Measurements from ENCODE around the gene SFPQ. TPM values are rescaled to one million over a fixed set of nuclear protein-coding genes. Genes with fewer than 3 reads are reported as not detected.

SFPQ gene
- total RNA-seq, 1 donor from 2014 or later, result 369 TPM

GRCh38 chr1:35181790-35182455 lies 11.0 kb downstream of the SFPQ start:
- Mint-ChIP-seq H3K4me1 (ENCODE audit: low read depth) (peaks cover 63% of the 10 kb centered on the region), H3K27me3 (ENCODE audit: low read depth) (no peaks in the 10 kb centered on the region), H3K9me3 (no peaks in the 10 kb centered on the region), H3K4me3 (ENCODE audit: low read depth) (peak overlapping the region; percentile 21), H3K27ac (no peak overlapping the region), H3K36me3 (ENCODE audit: low read depth) (peaks cover 96% of the 10 kb centered on the region)
- DNase-seq (ENCODE audit: low spot score), result no peak
- intact Hi-C loops (cut with micrococcal nuclease), result loop anchor here (1.0 to 5.0 kb wide), 3 partner anchors 8 to 320 kb away; partner anchors contain the start of gene ZMYM1

DNA sequence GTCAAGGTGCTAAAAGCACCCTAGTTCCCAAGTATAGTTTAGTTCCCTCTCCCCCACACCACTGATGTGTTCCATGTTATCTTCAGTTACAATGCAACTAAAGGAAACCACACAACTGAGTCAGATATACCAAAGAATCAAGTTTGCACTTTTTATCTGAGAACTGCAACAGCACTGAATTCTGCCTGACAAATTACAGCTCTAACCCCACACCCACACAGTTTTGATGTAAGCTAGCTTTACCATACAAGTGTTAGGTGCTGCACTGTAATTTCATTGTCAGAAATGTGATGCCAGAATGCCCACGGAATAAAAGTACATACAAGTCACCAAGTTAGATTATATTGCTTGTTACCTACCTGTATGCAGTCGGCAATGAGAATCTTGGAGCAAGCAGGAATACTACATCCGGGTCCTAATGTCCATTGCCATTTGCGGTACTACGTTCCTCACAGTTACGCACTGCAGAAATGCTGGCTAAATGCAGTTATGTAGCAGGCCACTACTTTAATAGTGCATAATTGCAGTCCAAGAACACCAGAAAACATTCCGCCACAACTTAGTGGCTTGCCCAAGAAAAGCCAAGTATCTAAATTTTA lies 12.1 kb downstream of the SFPQ start:
- Mint-ChIP-seq H3K27ac (peak overlapping the region; percentile 64), H3K27me3 (ENCODE audit: low read depth) (no peaks in the 10 kb centered on the region), H3K9me3 (no peaks in the 10 kb centered on the region), H3K4me1 (ENCODE audit: low read depth) (peaks cover 53% of the 10 kb centered on the region), H3K4me3 (ENCODE audit: low read depth) (peak overlapping the region; percentile 27), H3K36me3 (ENCODE audit: low read depth) (peaks cover 93% of the 10 kb centered on the region)
- DNase-seq (ENCODE audit: low spot score), result no peak
- intact Hi-C loops (cut with micrococcal nuclease), result loop anchor here (5.0 kb wide), 2 partner anchors 104 to 319 kb away; partner anchors contain the start of gene ZMYM1

GRCh38 chr1:35179908-35180307 lies 13.0 kb downstream of the SFPQ start:
- H3K27me3 Mint-ChIP-seq (ENCODE audit: low read depth), result no peaks in the 10 kb centered on the region
- H3K4me3 Mint-ChIP-seq (ENCODE audit: low read depth), result no peak overlapping the region
- H3K4me1 Mint-ChIP-seq (ENCODE audit: low read depth), result peaks cover 46% of the 10 kb centered on the region
- peak overlapping the region; percentile 64 for H3K27ac Mint-ChIP-seq
- intact Hi-C loops (cut with micrococcal nuclease), result loop anchor here (5.0 kb wide), 2 partner anchors 103 to 318 kb away; partner anchors contain the start of gene ZMYM1
- no peaks in the 10 kb centered on the region for H3K9me3 Mint-ChIP-seq
- peaks cover 93% of the 10 kb centered on the region for H3K36me3 Mint-ChIP-seq (ENCODE audit: low read depth)
- DNase-seq (ENCODE audit: low spot score), result no peak

DNA sequence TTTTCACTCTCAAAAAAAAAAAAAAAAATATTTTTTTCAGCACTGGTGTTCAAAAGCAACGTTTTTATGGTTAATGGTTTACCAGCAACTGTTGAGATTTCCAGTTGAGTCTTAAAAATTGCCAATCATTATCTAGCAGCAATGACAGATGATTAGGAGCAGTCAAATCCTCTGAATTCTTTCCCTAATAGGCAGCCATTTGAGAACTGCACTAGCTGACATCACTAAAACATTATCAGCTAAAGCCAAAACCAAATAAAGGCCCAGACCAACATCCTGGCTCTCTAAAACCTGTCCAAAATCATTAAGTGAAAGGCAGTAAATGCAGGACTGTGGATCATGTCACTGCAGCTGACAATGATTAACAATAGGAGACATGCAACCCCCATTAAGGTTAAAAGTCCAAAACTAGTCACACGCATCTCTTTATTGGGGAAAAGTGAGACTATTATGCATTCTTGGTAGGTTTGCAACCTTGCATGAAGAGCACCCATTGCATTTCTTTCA lies 14.0 kb downstream of the SFPQ start:
- Mint-ChIP-seq H3K27ac (no peak overlapping the region), H3K27me3 (ENCODE audit: low read depth) (no peaks in the 10 kb centered on the region), H3K4me3 (ENCODE audit: low read depth) (no peak overlapping the region), H3K9me3 (no peaks in the 10 kb centered on the region), H3K36me3 (ENCODE audit: low read depth) (peaks cover 92% of the 10 kb centered on the region), H3K4me1 (ENCODE audit: low read depth) (peaks cover 42% of the 10 kb centered on the region)
- intact Hi-C loops (cut with micrococcal nuclease), result no loop called here
- DNase-seq (ENCODE audit: low spot score), result no peak

- Mint-ChIP-seq H3K4me3 (ENCODE audit: low read depth) (no peak overlapping the region), H3K27me3 (ENCODE audit: low read depth) (no peaks in the 10 kb centered on the region), H3K9me3 (no peaks in the 10 kb centered on the region), H3K27ac (no peak overlapping the region), H3K4me1 (ENCODE audit: low read depth) (peaks cover 39% of the 10 kb centered on the region), H3K36me3 (ENCODE audit: low read depth) (peaks cover 90% of the 10 kb centered on the region)
- no peak for DNase-seq (ENCODE audit: low spot score)
- intact Hi-C loops (cut with micrococcal nuclease), result no loop called here
Observed at GRCh38 chr1:35178295-35178695, 14.7 kb downstream of the SFPQ start.

DNA sequence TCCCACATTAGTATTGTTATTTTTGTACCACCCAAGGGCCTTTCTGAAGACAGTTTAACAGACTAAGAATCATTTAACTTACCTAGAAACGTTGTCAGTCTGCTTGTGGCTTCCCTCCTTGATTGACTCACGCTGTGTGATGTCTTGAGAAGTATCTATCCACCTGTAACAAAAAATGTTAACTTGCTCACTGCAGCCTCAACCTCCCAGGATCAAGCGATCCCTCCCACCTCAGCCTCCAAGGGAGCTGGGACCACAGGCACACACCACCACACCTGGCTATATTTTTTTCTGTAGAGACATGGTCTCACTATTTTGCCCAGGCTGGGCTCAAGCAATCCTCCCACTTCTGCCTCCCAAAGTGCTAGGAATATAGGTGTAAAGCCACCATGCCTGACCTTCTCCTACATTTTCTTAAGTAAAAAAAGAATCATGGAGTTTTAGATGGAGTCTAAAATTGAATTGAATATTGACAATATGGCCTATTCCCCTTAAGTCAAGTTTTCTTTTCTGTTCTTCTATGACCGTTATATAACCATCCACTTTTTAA lies 15.6 kb downstream of the SFPQ start:
- Mint-ChIP-seq H3K4me1 (ENCODE audit: low read depth) (peaks cover 30% of the 10 kb centered on the region), H3K27me3 (ENCODE audit: low read depth) (no peaks in the 10 kb centered on the region), H3K9me3 (no peaks in the 10 kb centered on the region), H3K4me3 (ENCODE audit: low read depth) (no peak overlapping the region), H3K27ac (no peak overlapping the region), H3K36me3 (ENCODE audit: low read depth) (peaks cover 81% of the 10 kb centered on the region)
- DNase-seq (ENCODE audit: low spot score), result no peak
- intact Hi-C loops (cut with micrococcal nuclease), result no loop called here

DNA sequence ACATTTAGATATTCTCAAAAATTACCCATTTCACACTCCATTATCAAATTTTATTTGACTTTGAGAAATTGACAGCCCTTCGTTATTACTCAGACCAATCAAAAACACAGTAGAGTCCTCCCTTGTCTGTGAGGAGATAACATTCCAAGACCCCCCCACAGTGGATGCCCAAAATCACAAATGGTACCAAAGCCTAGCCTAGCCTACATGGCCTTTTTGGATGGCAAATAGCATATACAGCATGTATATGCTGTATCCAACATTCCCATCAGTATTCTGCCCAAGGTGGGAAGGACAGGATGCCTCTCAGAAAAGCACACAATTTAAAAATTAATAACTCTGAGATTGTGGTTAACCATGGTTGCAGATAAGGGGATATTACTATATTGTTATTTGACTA lies 17.3 kb downstream of the SFPQ start:
- Mint-ChIP-seq H3K4me3 (ENCODE audit: low read depth) (no peak overlapping the region), H3K4me1 (ENCODE audit: low read depth) (peaks cover 14% of the 10 kb centered on the region), H3K27me3 (ENCODE audit: low read depth) (no peaks in the 10 kb centered on the region), H3K9me3 (no peaks in the 10 kb centered on the region), H3K36me3 (ENCODE audit: low read depth) (peaks cover 64% of the 10 kb centered on the region), H3K27ac (no peak overlapping the region)
- intact Hi-C loops (cut with micrococcal nuclease), result no loop called here
- no peak for DNase-seq (ENCODE audit: low spot score)

DNA sequence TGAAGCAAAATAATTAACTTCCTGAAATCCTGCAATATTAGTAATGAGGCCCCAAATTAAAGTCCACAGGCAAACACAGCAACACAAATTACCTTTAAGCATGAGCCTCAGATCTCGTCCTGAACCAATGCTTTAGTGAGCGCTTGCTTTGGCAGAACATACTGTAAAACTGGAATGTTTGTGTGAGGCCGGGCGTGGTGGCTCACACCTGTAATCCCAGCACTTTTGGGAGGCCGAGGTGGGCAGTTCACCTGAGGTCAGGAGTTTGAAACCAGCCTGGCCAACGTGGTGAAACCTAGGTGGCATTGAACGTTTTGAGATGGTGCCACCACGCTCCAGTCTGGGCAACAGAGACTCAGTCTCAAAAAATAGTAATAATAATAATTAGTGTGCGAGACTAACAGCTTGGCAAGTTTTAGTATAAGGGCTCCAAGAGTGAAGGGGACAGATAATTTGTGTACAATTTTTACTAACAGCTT lies 17.8 kb downstream of the SFPQ start:
- DNase-seq (ENCODE audit: low spot score), result no peak
- peaks cover 10% of the 10 kb centered on the region for H3K4me1 Mint-ChIP-seq (ENCODE audit: low read depth)
- H3K27me3 Mint-ChIP-seq (ENCODE audit: low read depth), result no peaks in the 10 kb centered on the region
- intact Hi-C loops (cut with micrococcal nuclease), result no loop called here
- H3K36me3 Mint-ChIP-seq (ENCODE audit: low read depth), result peaks cover 59% of the 10 kb centered on the region
- H3K9me3 Mint-ChIP-seq, result no peaks in the 10 kb centered on the region
- no peak overlapping the region for H3K4me3 Mint-ChIP-seq (ENCODE audit: low read depth)
- no peak overlapping the region for H3K27ac Mint-ChIP-seq

- Mint-ChIP-seq H3K4me1 (ENCODE audit: low read depth) (peaks cover 6% of the 10 kb centered on the region), H3K27me3 (ENCODE audit: low read depth) (no peaks in the 10 kb centered on the region), H3K9me3 (no peaks in the 10 kb centered on the region), H3K4me3 (ENCODE audit: low read depth) (no peak overlapping the region), H3K27ac (peak overlapping the region; percentile 28), H3K36me3 (ENCODE audit: low read depth) (peaks cover 48% of the 10 kb centered on the region)
- intact Hi-C loops (cut with micrococcal nuclease), result no loop called here
- no peak for DNase-seq (ENCODE audit: low spot score)
Observed at GRCh38 chr1:35173909-35174540, 18.9 kb downstream of the SFPQ start.

- H3K36me3 Mint-ChIP-seq (ENCODE audit: low read depth), result peaks cover 43% of the 10 kb centered on the region
- peaks cover 6% of the 10 kb centered on the region for H3K4me1 Mint-ChIP-seq (ENCODE audit: low read depth)
- DNase-seq (ENCODE audit: low spot score), result no peak
- intact Hi-C loops (cut with micrococcal nuclease), result no loop called here
- no peaks in the 10 kb centered on the region for H3K9me3 Mint-ChIP-seq
- no peak overlapping the region for H3K4me3 Mint-ChIP-seq (ENCODE audit: low read depth)
- no peaks in the 10 kb centered on the region for H3K27me3 Mint-ChIP-seq (ENCODE audit: low read depth)
- H3K27ac Mint-ChIP-seq, result no peak overlapping the region
Observed at GRCh38 chr1:35173491-35173890, 19.5 kb downstream of the SFPQ start.

- H3K9me3 Mint-ChIP-seq, result no peaks in the 10 kb centered on the region
- peaks cover 28% of the 10 kb centered on the region for H3K36me3 Mint-ChIP-seq (ENCODE audit: low read depth)
- H3K27me3 Mint-ChIP-seq (ENCODE audit: low read depth), result no peaks in the 10 kb centered on the region
- peaks cover 2% of the 10 kb centered on the region for H3K4me1 Mint-ChIP-seq (ENCODE audit: low read depth)
- intact Hi-C loops (cut with micrococcal nuclease), result no loop called here
- no peak for DNase-seq (ENCODE audit: low spot score)
- H3K4me3 Mint-ChIP-seq (ENCODE audit: low read depth), result no peak overlapping the region
- no peak overlapping the region for H3K27ac Mint-ChIP-seq
Observed at GRCh38 chr1:35172022-35172421, 20.9 kb downstream of the SFPQ start.

DNA sequence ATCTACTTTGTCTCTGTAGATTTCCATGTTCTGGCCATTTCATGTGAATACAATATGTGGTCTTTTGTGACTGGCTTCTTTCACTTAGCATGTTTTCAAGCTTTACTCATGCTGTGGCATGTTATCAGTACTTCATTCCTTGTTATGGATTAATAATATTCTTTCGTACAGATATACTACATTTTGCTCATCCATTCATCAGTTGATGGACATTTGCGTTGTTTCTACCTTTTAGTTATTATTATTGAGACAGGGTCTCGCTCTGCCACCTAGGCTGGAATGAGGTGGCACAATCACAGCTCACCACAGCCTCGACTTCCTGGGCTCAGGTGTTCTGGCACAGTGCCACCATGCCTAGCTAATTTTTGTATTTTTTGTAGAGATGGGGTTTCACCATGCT lies 21.4 kb downstream of the SFPQ start:
- peaks cover 2% of the 10 kb centered on the region for H3K4me1 Mint-ChIP-seq (ENCODE audit: low read depth)
- H3K9me3 Mint-ChIP-seq, result no peaks in the 10 kb centered on the region
- intact Hi-C loops (cut with micrococcal nuclease), result no loop called here
- DNase-seq (ENCODE audit: low spot score), result no peak
- no peak overlapping the region for H3K27ac Mint-ChIP-seq
- peaks cover 28% of the 10 kb centered on the region for H3K36me3 Mint-ChIP-seq (ENCODE audit: low read depth)
- H3K27me3 Mint-ChIP-seq (ENCODE audit: low read depth), result no peaks in the 10 kb centered on the region
- H3K4me3 Mint-ChIP-seq (ENCODE audit: low read depth), result no peak overlapping the region
